Prostate gland (tissue), 2 donors: ENCODE data around the gene RBM19. TPM values are rescaled to one million over a fixed set of nuclear protein-coding genes. Genes with fewer than 3 reads are reported as not detected.

ENCODE experiments used
- DNase-seq: peaks from one replicate; pipeline ENCODE4 v3.0.0-alpha.2; 2019; ENCODE audit warnings: low spot score
- H3K27ac ChIP-seq, 2 donors: fragments of 200-600 bp; sonication (generic); 2 replicates each; pipeline ENCODE4 v1.5.1; 2017 to 2019
- H3K27me3 ChIP-seq: fragments of 200-600 bp; sonication (generic); replicated peaks from 2 replicates; pipeline ENCODE4 v1.5.1; 2019; ENCODE audit not compliant: insufficient read depth
- H3K36me3 ChIP-seq, 2 donors: fragments of 200-600 bp; sonication (generic); 1 replicate in 1 of 2; 2 replicates in 1 of 2; pipeline versions ENCODE4 v1.5.1 to v1.8.1; 2017 to 2019
- H3K4me1 ChIP-seq: fragments of 200-600 bp; sonication (generic); replicated peaks from 2 replicates; pipeline ENCODE4 v1.5.1; 2019
- H3K4me3 ChIP-seq, 2 donors: fragments of 200-600 bp; sonication (generic); 2 replicates each; pipeline ENCODE4 v1.5.1; 2017 to 2019
- H3K9me3 ChIP-seq: fragments of 200-600 bp; sonication (generic); 2 replicates; pipeline ENCODE4 v1.5.1; 2017
- CTCF ChIP-seq, 4 experiments: fragments of 200-600 bp in 2 of 4; fragments of 450-650 bp in 2 of 4; sonication (generic) in 2 of 4; IDR thresholded peaks; 1 replicate in 3 of 4; 2 replicates in 1 of 4; pipeline ENCODE4 v1.5.1; 2016 to 2019; ENCODE audit warnings: antibody characterized with exemption in 4 of 4, mild to moderate bottlenecking in 2 of 4, moderate library complexity in 2 of 4
- POLR2A ChIP-seq: fragments of 450-650 bp; IDR thresholded peaks from one replicate; pipeline ENCODE4 v1.6.1; 2016; ENCODE audit warnings: antibody characterized with exemption, mild to moderate bottlenecking
- POLR2AphosphoS5 ChIP-seq: sonication (generic); formaldehyde crosslinking; IDR thresholded peaks from one replicate; pipeline ENCODE4 v1.6.1; 2017; ENCODE audit warnings: antibody characterized with exemption
- WGBS: methylation state at CpG from one replicate; pipeline ENCODE4 v1.1.5; 2018; 5-methylcytosine and 5-hydroxymethylcytosine counted together
- intact Hi-C: fragments of 100-400 bp; cut with DNase I; formaldehyde crosslinking; loops from one replicate; pipeline ENCODE4 v1.14.2; 2022
- total RNA-seq, 2 donors: library from RNA; depleted of rRNA; stranded (reverse); fragments of >200 nt; gene quantifications; one replicate each; pipeline ENCODE4 v1.1.0, GENCODE V29; 2016

RBM19 gene
- total RNA-seq, 2 donors from 2014 or later: 27.2 to 49.9 TPM

GRCh38 chr12:113987261-113988063, 21.3 kb upstream of the RBM19 start:
- Histone ChIP-seq H3K4me1 (no peaks in the 10 kb centered on the region), H3K27ac (no peak overlapping the region), H3K27me3 (peaks cover 3% of the 10 kb centered on the region), H3K4me3 (no peak overlapping the region), H3K36me3 (no peaks in the 10 kb centered on the region), H3K9me3 (no peaks in the 10 kb centered on the region)
- TF ChIP-seq CTCF (IDR thresholded peaks at IDR 0.05): no peak
- no peak for TF ChIP-seq POLR2A
- TF ChIP-seq POLR2AphosphoS5: no peak
- no peak for DNase-seq
- 68% methylated on average over 6 of the region's 6 CpGs for WGBS
- intact Hi-C loops: no loop called here

- TF ChIP-seq POLR2AphosphoS5 (no peak), POLR2A (no peak), CTCF (IDR thresholded peaks at IDR 0.05) (no peak)
- intact Hi-C loops: loop anchor here (5.0 kb wide), 1 partner anchor 523 kb away; no protein-coding TSS in a partner anchor
- Histone ChIP-seq H3K36me3 (no peaks in the 10 kb centered on the region), H3K4me1 (no peaks in the 10 kb centered on the region), H3K9me3 (no peaks in the 10 kb centered on the region), H3K27ac (no peak overlapping the region), H3K4me3 (no peak overlapping the region), H3K27me3 (no peaks in the 10 kb centered on the region)
- no peak for DNase-seq
- 94% methylated on average over 4 of the region's 4 CpGs for WGBS
Observed at GRCh38 chr12:113984464-113984863, 18.3 kb upstream of the RBM19 start.

GRCh38 chr12:113983777-113984448, 17.8 kb upstream of the RBM19 start:
- Histone ChIP-seq H3K36me3 (no peaks in the 10 kb centered on the region), H3K27me3 (no peaks in the 10 kb centered on the region), H3K9me3 (no peaks in the 10 kb centered on the region), H3K27ac (no peak overlapping the region), H3K4me3 (no peak overlapping the region), H3K4me1 (no peaks in the 10 kb centered on the region)
- intact Hi-C loops: loop anchor here (5.0 kb wide), 1 partner anchor 523 kb away; no protein-coding TSS in a partner anchor
- TF ChIP-seq CTCF (IDR thresholded peaks at IDR 0.05) (no peak), POLR2A (no peak), POLR2AphosphoS5 (no peak)
- DNase-seq: no peak
- 65% methylated on average over 4 of the region's 4 CpGs for WGBS

- no peaks in the 10 kb centered on the region for H3K27me3 ChIP-seq
- H3K36me3 ChIP-seq: no peaks in the 10 kb centered on the region
- no peak overlapping the region for H3K4me3 ChIP-seq
- no peak for DNase-seq
- intact Hi-C loops: loop anchor here (5.0 kb wide), 1 partner anchor 524 kb away; no protein-coding TSS in a partner anchor
- 64% methylated on average over 2 of the region's 2 CpGs for WGBS
- TF ChIP-seq POLR2AphosphoS5 (no peak), CTCF (IDR thresholded peaks at IDR 0.05) (no peak), POLR2A (no peak)
- no peak overlapping the region for H3K27ac ChIP-seq
- H3K9me3 ChIP-seq: no peaks in the 10 kb centered on the region
- H3K4me1 ChIP-seq: no peaks in the 10 kb centered on the region
Observed at GRCh38 chr12:113983265-113983664, 17.1 kb upstream of the RBM19 start.
